Islet precursor cell (in vitro differentiated cells): Measurements from ENCODE around the gene FREM2.

Experiments
- DNase-seq: peaks from one replicate; pipeline ENCODE4 v3.0.0-alpha.2; 2018

FREM2 gene, protein sequence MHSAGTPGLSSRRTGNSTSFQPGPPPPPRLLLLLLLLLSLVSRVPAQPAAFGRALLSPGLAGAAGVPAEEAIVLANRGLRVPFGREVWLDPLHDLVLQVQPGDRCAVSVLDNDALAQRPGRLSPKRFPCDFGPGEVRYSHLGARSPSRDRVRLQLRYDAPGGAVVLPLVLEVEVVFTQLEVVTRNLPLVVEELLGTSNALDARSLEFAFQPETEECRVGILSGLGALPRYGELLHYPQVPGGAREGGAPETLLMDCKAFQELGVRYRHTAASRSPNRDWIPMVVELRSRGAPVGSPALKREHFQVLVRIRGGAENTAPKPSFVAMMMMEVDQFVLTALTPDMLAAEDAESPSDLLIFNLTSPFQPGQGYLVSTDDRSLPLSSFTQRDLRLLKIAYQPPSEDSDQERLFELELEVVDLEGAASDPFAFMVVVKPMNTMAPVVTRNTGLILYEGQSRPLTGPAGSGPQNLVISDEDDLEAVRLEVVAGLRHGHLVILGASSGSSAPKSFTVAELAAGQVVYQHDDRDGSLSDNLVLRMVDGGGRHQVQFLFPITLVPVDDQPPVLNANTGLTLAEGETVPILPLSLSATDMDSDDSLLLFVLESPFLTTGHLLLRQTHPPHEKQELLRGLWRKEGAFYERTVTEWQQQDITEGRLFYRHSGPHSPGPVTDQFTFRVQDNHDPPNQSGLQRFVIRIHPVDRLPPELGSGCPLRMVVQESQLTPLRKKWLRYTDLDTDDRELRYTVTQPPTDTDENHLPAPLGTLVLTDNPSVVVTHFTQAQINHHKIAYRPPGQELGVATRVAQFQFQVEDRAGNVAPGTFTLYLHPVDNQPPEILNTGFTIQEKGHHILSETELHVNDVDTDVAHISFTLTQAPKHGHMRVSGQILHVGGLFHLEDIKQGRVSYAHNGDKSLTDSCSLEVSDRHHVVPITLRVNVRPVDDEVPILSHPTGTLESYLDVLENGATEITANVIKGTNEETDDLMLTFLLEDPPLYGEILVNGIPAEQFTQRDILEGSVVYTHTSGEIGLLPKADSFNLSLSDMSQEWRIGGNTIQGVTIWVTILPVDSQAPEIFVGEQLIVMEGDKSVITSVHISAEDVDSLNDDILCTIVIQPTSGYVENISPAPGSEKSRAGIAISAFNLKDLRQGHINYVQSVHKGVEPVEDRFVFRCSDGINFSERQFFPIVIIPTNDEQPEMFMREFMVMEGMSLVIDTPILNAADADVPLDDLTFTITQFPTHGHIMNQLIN (N-terminal part only)

GRCh38 chr13:38686577-38687245, at the start of gene FREM2:
TSS of gene FREM2 (plus strand) at chr13:38687077. CDS start at chr13:38687345, 268 bp downstream.
- DNase-seq, result peak; percentile 97

- no peak for DNase-seq
Measured at GRCh38 chr13:38637576-38637975, 49.3 kb upstream of the FREM2 start.

DNA sequence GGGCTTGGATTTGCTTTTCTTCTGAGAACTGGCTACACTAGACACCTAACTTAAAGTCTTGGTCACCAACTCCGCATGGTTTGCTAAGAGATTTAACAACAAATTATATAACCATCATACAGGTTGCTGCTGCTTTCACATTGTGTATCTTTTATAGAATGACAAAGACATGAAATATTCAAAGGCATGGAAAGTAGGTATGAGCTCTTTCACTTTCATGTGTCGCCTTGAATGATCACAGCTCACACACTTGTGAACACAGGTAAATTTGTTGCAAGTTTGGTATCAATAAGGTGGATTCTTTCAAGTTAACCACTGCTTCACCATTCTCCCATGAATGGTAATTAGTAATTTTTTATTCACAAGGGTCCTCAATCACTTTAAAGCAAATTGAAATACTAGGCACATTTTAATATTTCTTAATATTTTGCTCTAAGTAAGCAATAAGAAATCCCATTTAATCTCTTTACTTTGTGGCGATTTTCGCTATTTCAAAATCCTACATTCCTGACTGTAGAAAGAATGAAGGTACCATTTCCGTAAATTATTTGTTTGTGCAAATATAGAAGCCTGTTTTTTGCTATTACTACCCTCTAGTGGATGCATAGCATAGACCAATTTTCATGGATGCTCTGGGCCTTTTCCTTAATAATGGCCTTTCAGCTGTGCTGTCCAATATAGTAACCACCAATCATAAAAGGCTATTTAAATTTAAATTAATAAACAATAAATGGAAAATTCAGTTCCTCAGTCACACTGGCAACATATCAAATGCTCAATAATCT, 45.5 kb upstream of the FREM2 start:
- DNase-seq, result no peak

GRCh38 chr13:38647312-38647711, 39.6 kb upstream of the FREM2 start:
- DNase-seq, result no peak

GRCh38 chr13:38648912-38649311, 38.0 kb upstream of the FREM2 start:
- DNase-seq, result no peak

DNA sequence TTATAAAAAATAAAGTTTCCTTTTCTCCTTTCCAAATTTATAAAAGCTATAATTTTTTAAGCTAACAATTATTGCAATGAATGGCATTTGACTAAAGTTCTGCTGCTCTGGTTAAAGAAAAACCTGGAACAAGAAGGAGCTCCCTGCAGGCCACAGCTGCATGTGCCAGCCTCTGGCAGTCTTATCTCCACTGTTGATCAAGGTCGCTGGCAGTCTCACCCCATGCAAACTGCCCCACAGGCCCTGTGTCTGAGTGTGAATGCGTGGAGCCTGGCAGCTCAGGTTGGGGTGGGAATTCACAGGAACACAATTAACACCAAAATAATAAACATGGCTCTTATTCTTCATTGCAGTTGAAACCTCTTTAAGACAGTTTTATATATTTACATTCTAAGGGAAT, 30.2 kb upstream of the FREM2 start:
- DNase-seq, result peak; percentile 51

- no peak for DNase-seq
Measured at GRCh38 chr13:38657191-38657590, 29.7 kb upstream of the FREM2 start.

DNA sequence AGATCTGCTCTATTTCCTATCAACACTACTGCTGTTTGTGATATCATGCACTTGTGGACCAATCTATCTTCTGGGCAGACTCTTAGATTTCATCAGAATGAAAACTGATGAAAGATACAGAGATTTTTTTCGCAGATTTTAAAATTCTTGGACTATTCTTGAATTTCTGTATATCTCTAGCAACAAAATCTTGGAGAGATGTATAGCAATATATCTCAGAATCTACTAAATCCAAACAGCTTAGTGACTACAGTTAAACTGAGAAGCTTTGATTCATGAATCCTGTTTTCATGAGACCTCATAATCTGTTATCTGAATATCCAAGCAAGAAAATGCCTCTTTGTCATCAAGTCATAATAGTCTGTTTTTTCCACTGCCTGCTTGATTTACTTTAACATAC, 28.0 kb upstream of the FREM2 start:
- no peak for DNase-seq

DNA sequence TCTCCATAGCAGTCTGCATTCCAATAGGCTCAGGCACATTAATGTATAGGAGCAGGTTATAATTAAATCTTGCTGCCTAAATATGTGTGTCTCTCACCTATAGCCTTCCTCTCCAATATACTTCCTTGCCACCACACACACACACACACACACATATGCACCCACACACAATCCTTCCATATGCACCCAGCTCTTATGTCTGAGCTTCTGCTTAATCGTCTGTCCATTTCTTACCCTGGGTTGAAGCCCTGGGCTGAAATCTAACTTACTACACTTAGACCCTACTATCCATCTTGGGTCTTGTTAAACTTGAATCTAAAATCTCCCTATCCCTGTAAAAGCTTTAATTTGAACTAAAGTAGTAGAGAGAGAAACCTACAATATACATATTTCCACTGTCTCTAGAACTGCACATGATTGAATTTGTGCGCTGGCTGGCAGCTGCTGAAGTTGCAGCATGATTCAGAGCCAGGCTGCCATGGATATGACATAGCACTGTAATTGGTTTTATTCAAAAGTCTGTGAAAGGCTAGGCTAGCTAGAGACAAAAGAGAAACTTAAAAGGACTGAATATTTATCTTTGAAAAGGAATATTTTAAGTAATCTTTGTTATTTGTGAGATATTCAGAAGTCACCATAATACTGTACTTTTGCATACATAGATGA, 25.7 kb upstream of the FREM2 start:
- no peak for DNase-seq

- DNase-seq, result no peak
Measured at GRCh38 chr13:38662362-38662761, 24.5 kb upstream of the FREM2 start.

DNA sequence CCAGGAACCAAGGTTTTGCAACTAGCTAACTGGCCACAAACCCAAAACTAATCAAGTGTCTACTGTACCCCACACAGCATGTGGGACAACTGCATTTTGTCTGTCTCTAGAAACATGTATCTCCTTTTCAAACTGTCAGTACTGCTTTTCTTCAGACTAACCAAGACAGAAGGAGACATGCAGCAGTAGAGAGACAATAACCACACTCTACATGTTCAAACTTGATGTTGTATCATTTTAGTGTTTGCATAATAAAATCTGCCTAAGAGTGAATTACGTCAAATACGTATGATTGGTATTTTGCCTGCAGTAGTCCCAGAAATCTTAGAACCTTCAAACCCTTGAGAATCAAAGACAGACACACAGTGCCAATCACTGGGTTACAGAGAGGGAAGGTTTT, 22.0 kb upstream of the FREM2 start:
- no peak for DNase-seq

DNA sequence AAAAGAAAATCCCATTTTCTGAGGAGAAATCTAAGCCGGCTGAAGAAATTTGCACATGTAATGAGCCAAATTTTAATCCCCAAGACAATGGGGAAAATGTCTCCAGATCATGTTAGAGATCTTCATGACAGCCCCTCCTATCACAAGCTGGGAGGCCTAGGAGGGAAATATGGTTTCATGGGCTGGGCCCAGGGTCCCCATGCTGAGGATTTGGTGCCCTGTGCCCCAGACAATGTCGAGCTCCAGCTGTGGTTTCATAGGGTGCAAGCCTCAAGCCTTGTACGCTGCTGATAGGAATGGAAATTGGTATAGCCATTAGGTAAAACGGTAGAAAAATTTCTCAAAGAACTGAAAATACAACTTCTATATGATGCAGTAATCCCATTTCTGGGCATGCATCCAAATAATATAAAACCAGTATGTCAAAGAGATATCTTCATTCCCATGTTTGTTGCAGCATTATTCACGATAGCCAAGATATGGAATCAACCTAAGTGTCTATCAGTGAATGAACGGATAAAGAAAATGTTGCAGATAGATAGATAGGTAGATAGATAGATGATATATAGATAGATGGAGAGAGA, 19.3 kb upstream of the FREM2 start:
- DNase-seq, result no peak

DNA sequence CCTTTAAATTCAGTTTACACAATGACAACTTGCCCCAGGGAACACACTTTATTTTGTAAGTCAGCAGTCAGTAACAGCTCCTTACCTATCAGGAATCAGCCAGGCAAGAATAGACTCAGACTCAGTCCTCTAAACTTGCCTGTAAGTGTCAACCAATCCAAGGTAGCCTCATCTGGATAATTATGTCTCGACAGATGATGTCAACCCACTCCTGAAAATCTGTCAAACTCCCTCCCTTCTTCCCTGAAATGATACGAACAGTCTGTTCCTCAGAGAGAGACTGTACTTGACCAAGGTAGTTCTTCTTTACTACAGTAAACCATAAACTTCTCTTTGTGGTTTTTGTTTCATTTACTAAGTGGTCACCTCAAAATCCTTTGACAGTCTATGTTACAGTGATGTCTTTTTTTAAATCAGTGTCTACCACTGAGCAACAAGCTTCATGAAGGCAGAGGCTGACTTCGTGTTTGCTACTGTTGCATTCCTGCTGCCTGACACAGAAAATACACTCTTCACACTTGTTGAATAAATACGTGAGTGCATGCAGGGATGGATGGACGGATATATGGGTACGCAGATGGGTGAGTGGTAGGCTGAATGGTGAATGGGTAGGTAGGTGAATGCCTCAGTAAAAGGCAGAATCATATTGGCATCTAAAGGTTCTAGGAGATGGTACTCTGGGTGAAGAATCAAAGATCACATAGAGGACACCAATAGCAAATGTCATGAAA, 17.5 kb upstream of the FREM2 start:
- DNase-seq, result no peak

- no peak for DNase-seq
Measured at GRCh38 chr13:38670627-38671026, 16.2 kb upstream of the FREM2 start.

GRCh38 chr13:38671980-38672379, 14.9 kb upstream of the FREM2 start:
- DNase-seq, result no peak

DNA sequence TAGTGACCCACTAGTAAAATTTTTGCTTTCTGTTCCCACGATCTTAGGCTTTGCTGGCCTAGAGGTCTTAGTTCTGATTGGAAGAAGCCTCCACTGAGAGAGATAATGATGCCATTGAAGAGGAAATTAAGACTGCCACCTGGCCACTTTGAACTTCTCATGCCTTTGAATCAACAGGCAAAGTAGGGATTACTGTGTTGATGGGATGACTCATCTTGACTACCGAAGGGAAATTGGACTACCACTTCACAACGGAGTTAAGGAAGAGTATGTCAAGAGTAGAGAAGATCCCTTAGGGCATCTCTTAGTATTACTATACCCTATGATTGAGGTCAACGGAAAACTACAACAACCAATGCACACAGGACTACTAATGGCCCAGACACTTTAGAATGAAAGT, 12.7 kb upstream of the FREM2 start:
- DNase-seq, result peak; percentile 66

DNA sequence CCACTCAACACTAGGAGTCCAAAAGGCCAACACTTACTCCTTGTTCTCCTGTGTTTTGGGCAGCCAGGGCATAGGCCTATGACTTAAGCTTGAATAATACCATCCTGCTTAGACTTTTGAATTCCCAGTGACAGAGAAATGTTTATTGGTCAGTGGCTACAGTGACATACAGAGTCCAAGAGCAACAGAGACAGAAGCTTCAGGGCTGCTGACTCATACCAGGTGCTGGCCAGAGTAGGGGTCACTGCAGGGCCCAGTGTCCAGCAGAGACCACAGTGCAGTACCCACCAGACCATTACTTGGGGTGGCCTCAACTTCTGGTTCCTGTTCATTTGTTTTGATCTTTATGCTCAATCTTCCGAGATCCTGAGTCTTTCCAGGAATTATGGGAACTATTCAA, 6.0 kb upstream of the FREM2 start:
- no peak for DNase-seq

- DNase-seq, result peak; percentile 73
Measured at GRCh38 chr13:38684714-38685113, 2.2 kb upstream of the FREM2 start.

- no peak for DNase-seq
Measured at GRCh38 chr13:38685431-38685830, 1.4 kb upstream of the FREM2 start.

- peak; percentile 95 for DNase-seq
Measured at GRCh38 chr13:38685974-38686576, 802 bp upstream of the FREM2 start.
